Measurements from ENCODE around the gene C16orf82. TPM values are rescaled to one million over a fixed set of nuclear protein-coding genes. Genes with fewer than 3 reads are reported as not detected.

The C16orf82 gene
- polyA plus RNA-seq, 4 donors, result not detected

Other genes starting within 250 kb of the C16orf82 start
- 10 to 100 TPM in 1 of 4 donors, 1 to 10 TPM in 3; 8.1 to 12.0 (median 9.3) TPM for gene KDM8, start 136.6 kb downstream of the C16orf82 start, polyA plus RNA-seq (ENCODE audit: insufficient read length in 4 of 4)
- gene NSMCE1, start 201.8 kb downstream of the C16orf82 start, polyA plus RNA-seq (ENCODE audit: insufficient read length in 4 of 4), result 10 to 100 TPM; 71.7 to 91.5 (median 81.5) TPM
- gene IL4R, start 247.0 kb downstream of the C16orf82 start, polyA plus RNA-seq (ENCODE audit: insufficient read length in 4 of 4), result 10 to 100 TPM; 14.2 to 22.9 (median 19.1) TPM